Activated CD4-positive, alpha-beta T cell treated with anti-CD3 and anti-CD28 coated beads for 36 hours (primary cell): Measurements from ENCODE around the gene OSBPL10. TPM values are rescaled to one million over a fixed set of nuclear protein-coding genes. Genes with fewer than 3 reads are reported as not detected.

Experiments
- ATAC-seq: fragments of 200-7000 bp; cut with Tn5 transposase; one replicate; pipeline ENCODE4 v1.10.0; 2021; ENCODE audit warnings: mild to moderate bottlenecking, moderate library complexity
- CTCF ChIA-PET: fragments of 350-600 bp; sonication (Branson Sonifier 250); formaldehyde crosslinking; loops from one replicate; lab custom pipeline; 2021; ENCODE audit warnings: antibody characterized with exemption; lab: Charles Lee
- POLR2A ChIA-PET: fragments of 350-600 bp; sonication (Branson Sonifier 250); formaldehyde crosslinking; loops from one replicate; lab custom pipeline; 2021; ENCODE audit warnings: antibody characterized with exemption, inconsistent platforms; lab: Charles Lee
- DNase-seq: peaks from one replicate; pipeline ENCODE4 v3.0.0-alpha.2; 2020
- H3K27ac Mint-ChIP-seq: one replicate; pipeline ENCODE4 v1.8.0; 2021; ENCODE audit warnings: mixed read lengths
- H3K27me3 Mint-ChIP-seq: one replicate; pipeline ENCODE4 v1.8.0; 2021; ENCODE audit warnings: mixed read lengths
- H3K36me3 Mint-ChIP-seq: one replicate; pipeline ENCODE4 v1.8.0; 2021; ENCODE audit warnings: low read depth, mixed read lengths
- H3K4me1 Mint-ChIP-seq: one replicate; pipeline ENCODE4 v1.8.0; 2021; ENCODE audit warnings: mixed read lengths
- H3K4me3 Mint-ChIP-seq: one replicate; pipeline ENCODE4 v1.8.0; 2021; ENCODE audit warnings: mild to moderate bottlenecking, moderate library complexity, mixed read lengths
- H3K9me3 Mint-ChIP-seq: one replicate; pipeline ENCODE4 v1.8.0; 2021; ENCODE audit warnings: low read depth, mixed read lengths
- intact Hi-C, 2 experiments: fragments of 100-400 bp; cut with DNase I in 1 of 2; cut with micrococcal nuclease in 1 of 2; formaldehyde crosslinking; loops; one replicate each; pipeline versions ENCODE4 v1.14.2 to v1.15.1; 2022 to 2024; cut with DNase I, micrococcal nuclease
- total RNA-seq, 2 experiments: library from RNA; stranded (reverse); gene quantifications; one replicate each; pipeline ENCODE4 v1.2.3, GENCODE V29; 2021

OSBPL10 gene
- total RNA-seq, 2 experiments from 2014 or later = 11.2 to 11.8 TPM

GRCh38 chr3:31884251-31884650 lies 96.8 kb downstream of the OSBPL10 start:
- no peak for ATAC-seq
- Mint-ChIP-seq H3K4me1 (no peaks in the 10 kb centered on the region), H3K27me3 (peaks cover 7% of the 10 kb centered on the region), H3K9me3 (no peaks in the 10 kb centered on the region), H3K36me3 (no peaks in the 10 kb centered on the region), H3K4me3 (no peak overlapping the region), H3K27ac (no peak overlapping the region)
- no peak for DNase-seq
- CTCF ChIA-PET = no interaction called here
- intact Hi-C loops = no loop called here
- POLR2A ChIA-PET = interaction anchor here (0.6 kb wide), 1 partner anchor 14 kb away, joined by 5 read pairs; no protein-coding TSS in a partner anchor

GRCh38 chr3:31882895-31883294 lies 98.2 kb downstream of the OSBPL10 start:
- ATAC-seq (no peak), DNase-seq (no peak)
- intact Hi-C loops = no loop called here
- Mint-ChIP-seq H3K9me3 (no peaks in the 10 kb centered on the region), H3K27me3 (peaks cover 4% of the 10 kb centered on the region), H3K4me3 (no peak overlapping the region), H3K4me1 (no peaks in the 10 kb centered on the region), H3K27ac (no peak overlapping the region), H3K36me3 (no peaks in the 10 kb centered on the region)
- ChIA-PET POLR2A (no interaction called here), CTCF (no interaction called here)

- ATAC-seq (no peak), DNase-seq (no peak)
- H3K4me3 Mint-ChIP-seq = no peak overlapping the region
- no peaks in the 10 kb centered on the region for H3K36me3 Mint-ChIP-seq
- H3K9me3 Mint-ChIP-seq = no peaks in the 10 kb centered on the region
- POLR2A ChIA-PET = no interaction called here
- H3K27me3 Mint-ChIP-seq = peaks cover 4% of the 10 kb centered on the region
- no peaks in the 10 kb centered on the region for H3K4me1 Mint-ChIP-seq
- H3K27ac Mint-ChIP-seq = no peak overlapping the region
- CTCF ChIA-PET = interaction anchor here (1.2 kb wide), 1 partner anchor 9 kb away, joined by 3 read pairs; no protein-coding TSS in a partner anchor
- intact Hi-C loops = no loop called here
These were observed 98.6 kb downstream of the OSBPL10 start for GRCh38 chr3:31882431-31882830.

- intact Hi-C loops = no loop called here
- no peak for DNase-seq
- Mint-ChIP-seq H3K4me1 (peaks cover 6% of the 10 kb centered on the region), H3K9me3 (no peaks in the 10 kb centered on the region), H3K27ac (no peak overlapping the region), H3K4me3 (no peak overlapping the region), H3K36me3 (no peaks in the 10 kb centered on the region), H3K27me3 (peaks cover 4% of the 10 kb centered on the region)
- ATAC-seq = no peak
- ChIA-PET POLR2A (no interaction called here), CTCF (no interaction called here)
These were observed 100.5 kb downstream of the OSBPL10 start for GRCh38 chr3:31880482-31881078.

- no peak overlapping the region for H3K27ac Mint-ChIP-seq
- H3K27me3 Mint-ChIP-seq = no peaks in the 10 kb centered on the region
- DNase-seq (no peak), ATAC-seq (no peak)
- intact Hi-C loops = no loop called here
- H3K4me3 Mint-ChIP-seq = no peak overlapping the region
- no peaks in the 10 kb centered on the region for H3K9me3 Mint-ChIP-seq
- H3K4me1 Mint-ChIP-seq = peaks cover 6% of the 10 kb centered on the region
- ChIA-PET POLR2A (no interaction called here), CTCF (no interaction called here)
- no peaks in the 10 kb centered on the region for H3K36me3 Mint-ChIP-seq
These were observed 101.0 kb downstream of the OSBPL10 start for GRCh38 chr3:31880020-31880419.

GRCh38 chr3:31879365-31879764 lies 101.7 kb downstream of the OSBPL10 start:
- intact Hi-C loops = no loop called here
- ChIA-PET CTCF (no interaction called here), POLR2A (no interaction called here)
- Mint-ChIP-seq H3K27me3 (no peaks in the 10 kb centered on the region), H3K36me3 (no peaks in the 10 kb centered on the region), H3K27ac (no peak overlapping the region), H3K9me3 (no peaks in the 10 kb centered on the region), H3K4me3 (no peak overlapping the region), H3K4me1 (peaks cover 6% of the 10 kb centered on the region)
- ATAC-seq (no peak), DNase-seq (no peak)

- intact Hi-C loops = no loop called here
- no peak for ATAC-seq
- ChIA-PET CTCF (interaction anchor here (0.6 kb wide), 1 partner anchor 1774 kb away, joined by 4 read pairs; no protein-coding TSS in a partner anchor), POLR2A (no interaction called here)
- Mint-ChIP-seq H3K4me3 (no peak overlapping the region), H3K27me3 (no peaks in the 10 kb centered on the region), H3K9me3 (no peaks in the 10 kb centered on the region), H3K4me1 (peaks cover 6% of the 10 kb centered on the region), H3K36me3 (no peaks in the 10 kb centered on the region), H3K27ac (no peak overlapping the region)
- no peak for DNase-seq
These were observed 102.7 kb downstream of the OSBPL10 start for GRCh38 chr3:31878231-31878838.

GRCh38 chr3:31876331-31876730 lies 104.7 kb downstream of the OSBPL10 start:
- no peak overlapping the region for H3K4me3 Mint-ChIP-seq
- no peaks in the 10 kb centered on the region for H3K27me3 Mint-ChIP-seq
- intact Hi-C loops = no loop called here
- peak overlapping the region; percentile 67 for H3K27ac Mint-ChIP-seq
- POLR2A ChIA-PET = no interaction called here
- H3K9me3 Mint-ChIP-seq = no peaks in the 10 kb centered on the region
- DNase-seq (peak; percentile 19), ATAC-seq (peak; percentile 60)
- CTCF ChIA-PET = interaction anchor here (0.8 to 1.1 kb wide), 2 partner anchors 14 to 38 kb away, joined by 3 to 4 read pairs; no protein-coding TSS in a partner anchor
- H3K36me3 Mint-ChIP-seq = no peaks in the 10 kb centered on the region
- H3K4me1 Mint-ChIP-seq = peaks cover 6% of the 10 kb centered on the region

GRCh38 chr3:31875437-31875836 lies 105.6 kb downstream of the OSBPL10 start:
- intact Hi-C loops = no loop called here
- Mint-ChIP-seq H3K36me3 (no peaks in the 10 kb centered on the region), H3K9me3 (no peaks in the 10 kb centered on the region), H3K4me3 (no peak overlapping the region), H3K27me3 (no peaks in the 10 kb centered on the region), H3K4me1 (peaks cover 6% of the 10 kb centered on the region), H3K27ac (no peak overlapping the region)
- DNase-seq (no peak), ATAC-seq (no peak)
- CTCF ChIA-PET = no interaction called here
- POLR2A ChIA-PET = no interaction called here

GRCh38 chr3:31873254-31873820 lies 107.7 kb downstream of the OSBPL10 start:
- no peak for ATAC-seq
- no peaks in the 10 kb centered on the region for H3K36me3 Mint-ChIP-seq
- H3K27ac Mint-ChIP-seq = no peak overlapping the region
- peaks cover 6% of the 10 kb centered on the region for H3K4me1 Mint-ChIP-seq
- intact Hi-C loops = no loop called here
- POLR2A ChIA-PET = interaction anchor here (0.6 kb wide), 2 partner anchors 14 to 172 kb away, joined by 4 to 5 read pairs; no protein-coding TSS in a partner anchor
- no peak overlapping the region for H3K4me3 Mint-ChIP-seq
- CTCF ChIA-PET = no interaction called here
- DNase-seq = no peak
- H3K27me3 Mint-ChIP-seq = no peaks in the 10 kb centered on the region
- H3K9me3 Mint-ChIP-seq = no peaks in the 10 kb centered on the region

GRCh38 chr3:31871939-31872507 lies 109.0 kb downstream of the OSBPL10 start:
- DNase-seq = no peak
- no peaks in the 10 kb centered on the region for H3K9me3 Mint-ChIP-seq
- intact Hi-C loops = no loop called here
- H3K27me3 Mint-ChIP-seq = no peaks in the 10 kb centered on the region
- CTCF ChIA-PET = interaction anchor here (0.6 kb wide), 1 partner anchor 53 kb away, joined by 3 read pairs; no protein-coding TSS in a partner anchor
- ATAC-seq = no peak
- H3K36me3 Mint-ChIP-seq = no peaks in the 10 kb centered on the region
- peaks cover 6% of the 10 kb centered on the region for H3K4me1 Mint-ChIP-seq
- POLR2A ChIA-PET = no interaction called here
- H3K4me3 Mint-ChIP-seq = no peak overlapping the region
- H3K27ac Mint-ChIP-seq = no peak overlapping the region
